Right lobe of liver (tissue), 6 donors: Measurements from ENCODE around the gene SOX14. TPM values are rescaled to one million over a fixed set of nuclear protein-coding genes. Genes with fewer than 3 reads are reported as not detected.
A peak's percentile ranks its signal among the peaks of the same experiment; 100 is the strongest.

Experiments used
- ATAC-seq, 4 donors: fragments of 200-7000 bp; cut with Tn5 transposase; one replicate each; pipeline ENCODE4 v1.9.1; 2020; ENCODE audit warnings: mild to moderate bottlenecking in 4 of 4, moderate library complexity in 4 of 4
- DNase-seq, 3 donors: peaks; one replicate each; pipeline ENCODE4 v3.0.0-alpha.2; 2020
- H3K27ac ChIP-seq, 3 donors: fragments of 200-600 bp; one replicate each; pipeline ENCODE4 v1.8.0; 2022
- H3K27me3 ChIP-seq, 2 donors: fragments of 200-600 bp; one replicate each; pipeline ENCODE4 v1.8.0; 2022
- H3K36me3 ChIP-seq, 4 donors: fragments of 200-600 bp; sonication (generic) in 1 of 4; one replicate each; pipeline versions ENCODE4 v1.5.1 to v1.8.0; 2017 to 2022; ENCODE audit warnings: control low read depth in 1 of 4
- H3K4me1 ChIP-seq, 4 donors: fragments of 200-600 bp; sonication (generic) in 1 of 4; one replicate each; pipeline versions ENCODE4 v1.5.1 to v1.8.0; 2017 to 2022; ENCODE audit warnings: control low read depth in 1 of 4
- H3K4me3 ChIP-seq, 3 donors: fragments of 200-600 bp; one replicate each; pipeline ENCODE4 v1.8.0; 2022
- H3K9me3 ChIP-seq, 4 donors: fragments of 200-600 bp; sonication (generic) in 1 of 4; one replicate each; pipeline versions ENCODE4 v1.5.1 to v1.8.0; 2017 to 2022; ENCODE audit warnings: control low read depth in 1 of 4
- CTCF ChIP-seq, 4 donors: fragments of 200-600 bp in 3 of 4; fragments of 450-650 bp in 1 of 4; IDR thresholded peaks; one replicate each; pipeline versions ENCODE4 v1.5.1 to v1.8.0; 2016 to 2022; ENCODE audit warnings: antibody characterized with exemption in 4 of 4, mild to moderate bottlenecking in 2 of 4
- POLR2A ChIP-seq: fragments of 450-650 bp; IDR thresholded peaks from one replicate; pipeline ENCODE4 v1.6.1; 2017; ENCODE audit warnings: antibody characterized with exemption, mild to moderate bottlenecking
- WGBS: methylation state at CpG from one replicate; pipeline ENCODE4 v1.1.6; 2018; ENCODE audit warnings: low coverage, low lambda C conversion rate; ENCODE audit not compliant: insufficient coverage; ENCODE audit errors: missing lambda C conversion rate; 5-methylcytosine and 5-hydroxymethylcytosine counted together
- intact Hi-C, 2 donors: fragments of 100-400 bp; cut with DNase I; formaldehyde crosslinking; loops; one replicate each; pipeline versions ENCODE4 v1.11.2 to v1.14.1; 2022
- total RNA-seq, 6 experiments: library from RNA; depleted of rRNA in 2 of 6; stranded (reverse); fragments of >200 nt in 2 of 6; fragmentation: NEBNext Ultra II Directional in 3 of 6; extraction: Animal tissue kit (Norgen Biotek cat#: 25700) in 3 of 6; gene quantifications; one replicate each; pipeline versions ENCODE4 v1.1.0 to v1.2.4, GENCODE V29; 2016 to 2023
- donor health status: DM: no; HTN: yes; CAD: no.
- donor health status: DM: no; HTN: no; CAD: no.
- donor health status: DM: no; HTN: no; CAD: no.
- donor health status: DM: no; HTN: yes; CAD: no.
- donor health status: DM: no; HTN: yes; CAD: no.

Gene SOX14
- total RNA-seq, 6 experiments from 2014 or later, result not detected

- no peak overlapping the region for H3K27ac ChIP-seq
- H3K9me3 ChIP-seq, result no peaks in the 10 kb centered on the region
- ATAC-seq (peak; percentile 35 to 51 (median 44)), DNase-seq (peak in 1 of 3 donors; percentile 32)
- no peaks in the 10 kb centered on the region for H3K36me3 ChIP-seq
- TF ChIP-seq POLR2A (no peak), CTCF (IDR thresholded peaks at IDR 0.05) (no peak)
- intact Hi-C loops, result no loop called here
- 2% methylated on average over 37 of the region's 59 CpGs for WGBS
- peaks cover 0 to 41% (median 5%) of the 10 kb centered on the region in 4 donors for H3K4me1 ChIP-seq
- H3K4me3 ChIP-seq, result peak overlapping the region; percentile 21 to 48 (median 43)
- peaks cover 25 to 66% of the 10 kb centered on the region in 2 donors for H3K27me3 ChIP-seq
Observed at GRCh38 chr3:137768361-137769321, 4.5 kb downstream of the SOX14 start.

GRCh38 chr3:137769322-137770065 lies 5.4 kb downstream of the SOX14 start:
- Histone ChIP-seq H3K4me3 (no peak overlapping the region), H3K36me3 (no peaks in the 10 kb centered on the region), H3K4me1 (peaks cover 0 to 33% (median 5%) of the 10 kb centered on the region in 4 donors), H3K27ac (no peak overlapping the region), H3K27me3 (peaks cover 25 to 73% of the 10 kb centered on the region in 2 donors), H3K9me3 (no peaks in the 10 kb centered on the region)
- whole genome bisulfite sequencing, result 9% methylated on average over 18 of the region's 23 CpGs
- ATAC-seq, result no peak
- intact Hi-C loops, result no loop called here
- DNase-seq, result no peak
- TF ChIP-seq POLR2A (no peak), CTCF (IDR thresholded peaks at IDR 0.05) (no peak)

- TF ChIP-seq POLR2A (no peak), CTCF (IDR thresholded peaks at IDR 0.05) (no peak)
- Histone ChIP-seq H3K27ac (no peak overlapping the region), H3K36me3 (no peaks in the 10 kb centered on the region), H3K4me1 (peaks cover 0 to 33% (median 5%) of the 10 kb centered on the region in 4 donors), H3K4me3 (no peak overlapping the region), H3K9me3 (no peaks in the 10 kb centered on the region), H3K27me3 (peaks cover 23 to 69% of the 10 kb centered on the region in 2 donors)
- DNase-seq (no peak), ATAC-seq (no peak)
- intact Hi-C loops, result no loop called here
- WGBS, result 1% methylated on average over 25 of the region's 40 CpGs
Observed at GRCh38 chr3:137770066-137770834, 6.1 kb downstream of the SOX14 start.

GRCh38 chr3:137770835-137771399 lies 6.8 kb downstream of the SOX14 start:
- H3K4me3 ChIP-seq, result no peak overlapping the region
- DNase-seq (peak in 1 of 3 donors; percentile 18), ATAC-seq (peak in 3 of 4 donors; percentile 15 to 37 (median 17))
- TF ChIP-seq POLR2A (no peak), CTCF (IDR thresholded peaks at IDR 0.05) (no peak)
- intact Hi-C loops, result no loop called here
- peaks cover 0 to 33% (median 5%) of the 10 kb centered on the region in 4 donors for H3K4me1 ChIP-seq
- H3K9me3 ChIP-seq, result no peaks in the 10 kb centered on the region
- H3K27ac ChIP-seq, result no peak overlapping the region
- WGBS, result 0% methylated on average over 17 of the region's 45 CpGs
- H3K36me3 ChIP-seq, result no peaks in the 10 kb centered on the region
- peaks cover 20 to 64% of the 10 kb centered on the region in 2 donors for H3K27me3 ChIP-seq
